PC-3 (cell line): ENCODE measurements around the gene PDLIM1. TPM values are rescaled to one million over a fixed set of nuclear protein-coding genes. Genes with fewer than 3 reads are reported as not detected.
"Not testable (repeated sequence)": the region's sequence is repeated elsewhere in the genome, so short reads cannot be mapped to it uniquely, and the experiment has no call there.

ENCODE experiments used
- ATAC-seq: fragments of 200-7000 bp; cut with Tn5 transposase; 2 replicates; pipeline ENCODE4 v1.9.1; 2020; ENCODE audit warnings: mild to moderate bottlenecking, moderate library complexity
- BruUV-seq: library from RNA; stranded (reverse); fragments of 400-500 nt; replicated peaks from 2 replicates; lab custom pipeline; 2021; lab: Mats Ljungman, UMichigan
- CTCF ChIA-PET: fragments of 300-600 bp; sonication (Branson Sonifier 250); formaldehyde crosslinking; loops from one replicate; lab custom pipeline; 2022; ENCODE audit warnings: antibody characterized with exemption; lab: Charles Lee
- POLR2A ChIA-PET: fragments of 300-600 bp; sonication (Branson Sonifier 250); formaldehyde crosslinking; loops from one replicate; lab custom pipeline; 2022; ENCODE audit warnings: antibody characterized with exemption; ENCODE audit not compliant: unreplicated experiment; lab: Charles Lee
- DNase-seq: peaks from one replicate; pipeline ENCODE4 v3.0.0-alpha.2; 2015
- H2AFZ ChIP-seq: fragments of 300-600 bp; sonication (generic); 2 replicates; pipeline ENCODE4 v1.6.0; 2016; ENCODE audit warnings: antibody characterized with exemption, low read length
- H3F3A ChIP-seq: fragments of 300-600 bp; sonication (generic); one replicate; pipeline ENCODE4 v1.6.0; 2017; ENCODE audit warnings: antibody characterized with exemption, low read length, control low read depth, mild to moderate bottlenecking; ENCODE audit not compliant: unreplicated experiment
- H3K27ac ChIP-seq: fragments of 300-600 bp; sonication (generic); 2 replicates; pipeline ENCODE4 v1.5.1; 2016; ENCODE audit warnings: mild to moderate bottlenecking, low read length
- H3K27me3 ChIP-seq: fragments of 300-600 bp; sonication (generic); 2 replicates; pipeline ENCODE4 v1.6.1; 2016; ENCODE audit warnings: low read length, mixed read lengths
- H3K36me3 ChIP-seq: fragments of 300-600 bp; sonication (generic); 2 replicates; pipeline ENCODE4 v1.6.1; 2016; ENCODE audit warnings: low read depth, mixed run types, low read length, mixed read lengths
- H3K4me1 ChIP-seq: fragments of 300-600 bp; sonication (generic); 2 replicates; pipeline ENCODE4 v1.5.1; 2016; ENCODE audit warnings: low read length; ENCODE audit not compliant: insufficient read depth
- H3K4me2 ChIP-seq: fragments of 300-600 bp; sonication (generic); 2 replicates; pipeline ENCODE4 v1.6.0; 2016; ENCODE audit warnings: low read length
- H3K4me3 ChIP-seq: fragments of 300-600 bp; sonication (generic); 2 replicates; pipeline ENCODE4 v1.5.1; 2016; ENCODE audit warnings: mild to moderate bottlenecking, low read length, mixed read lengths
- H3K79me2 ChIP-seq: fragments of 300-600 bp; sonication (generic); 2 replicates; pipeline ENCODE4 v1.6.1; 2017; ENCODE audit warnings: low read length, mixed read lengths
- H3K9ac ChIP-seq: fragments of 300-600 bp; sonication (generic); 2 replicates; pipeline ENCODE4 v1.6.0; 2016; ENCODE audit warnings: mild to moderate bottlenecking, low read length
- H3K9me2 ChIP-seq: fragments of 300-600 bp; sonication (generic); replicated peaks from 2 replicates; pipeline ENCODE4 v1.6.1; 2016; ENCODE audit warnings: mixed run types, low read length, mixed read lengths
- H3K9me3 ChIP-seq: fragments of 300-600 bp; sonication (generic); 2 replicates; pipeline ENCODE4 v1.6.1; 2016; ENCODE audit warnings: low read length, mixed read lengths
- H4K20me1 ChIP-seq: fragments of 300-600 bp; sonication (generic); 2 replicates; pipeline ENCODE4 v1.6.1; 2016; ENCODE audit warnings: low read length, mixed read lengths
- CTCF ChIP-seq: fragments of 300-600 bp; sonication (generic); conservative IDR thresholded peaks from 2 replicates; pipeline ENCODE4 v1.5.1; 2017; ENCODE audit warnings: antibody characterized with exemption, low read depth, mild to moderate bottlenecking, low read length
- EZH2 ChIP-seq: fragments of 300-600 bp; sonication (generic); IDR thresholded peaks from one replicate; pipeline ENCODE4 v1.6.1; 2017; ENCODE audit warnings: antibody characterized with exemption, mild to moderate bottlenecking, low read length; ENCODE audit not compliant: unreplicated experiment
- EZH2phosphoT487 ChIP-seq: fragments of 300-600 bp; sonication (generic); IDR thresholded peaks from 2 replicates; pipeline ENCODE4 v1.6.1; 2018; ENCODE audit warnings: mild to moderate bottlenecking, antibody characterized with exemption, low read length, borderline replicate concordance
- intact Hi-C: fragments of 100-400 bp; cut with micrococcal nuclease; formaldehyde crosslinking; loops from 2 replicates; pipeline ENCODE4 v1.9.0; 2023
- total RNA-seq: library from RNA; depleted of rRNA; stranded (reverse); fragments of >200 nt; gene quantifications from 2 replicates; pipeline ENCODE4 v1.2.3, GENCODE V29; 2014

Gene PDLIM1
- total RNA-seq, 1 experiment from 2014 or later: 28.2 TPM

- no peak for TF ChIP-seq CTCF
- TF ChIP-seq EZH2phosphoT487: no peak
- no peak for TF ChIP-seq EZH2
- H3K36me3 ChIP-seq: peaks cover 20% of the 10 kb centered on the region
- no peaks in the 10 kb centered on the region for H3K9me2 ChIP-seq
- H3K4me3 ChIP-seq: no peak overlapping the region
- H3K27me3 ChIP-seq: no peaks in the 10 kb centered on the region
- POLR2A ChIA-PET: no interaction called here
- no peaks in the 10 kb centered on the region for H4K20me1 ChIP-seq
- CTCF ChIA-PET: no interaction called here
- intact Hi-C loops: no loop called here
- no peak for DNase-seq
- H3K4me1 ChIP-seq: peaks cover 37% of the 10 kb centered on the region
- no peak overlapping the region for H2AFZ ChIP-seq
- no peak overlapping the region for H3K9ac ChIP-seq
- H3K4me2 ChIP-seq: peak overlapping the region; percentile 68
- BruUV-seq: no TSS peak
- H3K9me3 ChIP-seq: no peaks in the 10 kb centered on the region
- H3K27ac ChIP-seq: peak overlapping the region; percentile 75
- ATAC-seq: peak; percentile 12; the same call in 1 of the 2 replicates
- H3F3A ChIP-seq: peaks cover 6% of the 10 kb centered on the region
- no peaks in the 10 kb centered on the region for H3K79me2 ChIP-seq
These were observed 55.1 kb downstream of the PDLIM1 start for GRCh38 chr10:95235676-95236067.

- Histone ChIP-seq H3K4me2 (no peak overlapping the region), H3K79me2 (no peaks in the 10 kb centered on the region), H3K27me3 (no peaks in the 10 kb centered on the region), H2AFZ (no peak overlapping the region), H3K4me3 (no peak overlapping the region), H3K27ac (peak overlapping the region; percentile 75), H3K36me3 (peaks cover 20% of the 10 kb centered on the region), H3K9me2 (no peaks in the 10 kb centered on the region), H3K9ac (no peak overlapping the region), H3K4me1 (peaks cover 44% of the 10 kb centered on the region), H4K20me1 (no peaks in the 10 kb centered on the region), H3F3A (peaks cover 6% of the 10 kb centered on the region), H3K9me3 (no peaks in the 10 kb centered on the region)
- no TSS peak for BruUV-seq
- ChIA-PET CTCF (no interaction called here), POLR2A (no interaction called here)
- TF ChIP-seq EZH2phosphoT487 (no peak), CTCF (no peak), EZH2 (no peak)
- ATAC-seq: no peak
- DNase-seq: no peak
- intact Hi-C loops: no loop called here
These were observed 55.9 kb downstream of the PDLIM1 start for GRCh38 chr10:95234951-95235350.

GRCh38 chr10:95233377-95234034 is 57.3 kb downstream of the PDLIM1 start:
- ChIA-PET POLR2A (no interaction called here), CTCF (interaction anchor here (0.7 kb wide), 1 partner anchor 31 kb away, joined by 3 read pairs; no protein-coding TSS in a partner anchor)
- peaks cover 20% of the 10 kb centered on the region for H3K36me3 ChIP-seq
- H3K4me1 ChIP-seq: peaks cover 52% of the 10 kb centered on the region
- no peaks in the 10 kb centered on the region for H3K79me2 ChIP-seq
- H2AFZ ChIP-seq: no peak overlapping the region
- DNase-seq (no peak), ATAC-seq (no peak)
- intact Hi-C loops: no loop called here
- TF ChIP-seq EZH2phosphoT487: no peak
- TF ChIP-seq CTCF: no peak
- TF ChIP-seq EZH2: no peak
- no peaks in the 10 kb centered on the region for H3K9me2 ChIP-seq
- H3K4me2 ChIP-seq: no peak overlapping the region
- H3K4me3 ChIP-seq: no peak overlapping the region
- no peaks in the 10 kb centered on the region for H3K9me3 ChIP-seq
- H3K27ac ChIP-seq: no peak overlapping the region
- no peak overlapping the region for H3K9ac ChIP-seq
- no TSS peak for BruUV-seq
- H3K27me3 ChIP-seq: no peaks in the 10 kb centered on the region
- peaks cover 6% of the 10 kb centered on the region for H3F3A ChIP-seq
- H4K20me1 ChIP-seq: no peaks in the 10 kb centered on the region

GRCh38 chr10:95230677-95231586 is 59.9 kb downstream of the PDLIM1 start:
- POLR2A ChIA-PET, BruUV-seq, H4K20me1 ChIP-seq, H3K4me3 ChIP-seq, H3F3A ChIP-seq, H3K79me2 ChIP-seq, DNase-seq, H3K9me2 ChIP-seq, ATAC-seq, H2AFZ ChIP-seq, H3K4me2 ChIP-seq, H3K27me3 ChIP-seq, H3K9me3 ChIP-seq, intact Hi-C loops, H3K9ac ChIP-seq: not testable (repeated sequence)
- peaks cover 15% of the 10 kb centered on the region for H3K36me3 ChIP-seq
- H3K4me1 ChIP-seq: peaks cover 37% of the 10 kb centered on the region
- H3K27ac ChIP-seq: peak overlapping the region; percentile 92
- CTCF ChIA-PET: interaction anchor here (0.6 kb wide), 1 partner anchor 1372 kb away, joined by 17 read pairs; no protein-coding TSS in a partner anchor
